H9 (cell line): ENCODE measurements around the gene HERPUD2. TPM values are rescaled to one million over a fixed set of nuclear protein-coding genes. Genes with fewer than 3 reads are reported as not detected.
A peak's percentile ranks its signal among the peaks of the same experiment; 100 is the strongest.

Experiments used
- DNase-seq: peaks from one replicate; pipeline ENCODE4 v3.0.0-alpha.2; 2017
- H2AFZ ChIP-seq: one replicate; pipeline ENCODE4 v1.6.1; 2013; ENCODE audit warnings: mild to moderate bottlenecking, low read length, control low read depth, moderate library complexity
- H2AK5ac ChIP-seq: 2 replicates; pipeline ENCODE4 v1.6.1; 2013; ENCODE audit warnings: low read length, control low read depth, mixed read lengths; ENCODE audit not compliant: insufficient read length
- H2BK120ac ChIP-seq: one replicate; pipeline ENCODE4 v1.6.1; 2013; ENCODE audit warnings: low read depth, mild to moderate bottlenecking, low read length, control low read depth, inconsistent platforms; ENCODE audit not compliant: poor library complexity, severe bottlenecking
- H2BK12ac ChIP-seq: 2 replicates; pipeline ENCODE4 v1.6.1; 2013; ENCODE audit warnings: low read length, control low read depth, mixed read lengths, low read depth; ENCODE audit not compliant: insufficient read length
- H2BK15ac ChIP-seq: 2 replicates; pipeline ENCODE4 v1.6.1; 2013; ENCODE audit warnings: low read depth, low read length, control low read depth
- H2BK20ac ChIP-seq: one replicate; pipeline ENCODE4 v1.6.1; 2013; ENCODE audit warnings: low read depth, mild to moderate bottlenecking, low read length, control low read depth, inconsistent platforms; ENCODE audit not compliant: poor library complexity, severe bottlenecking
- H2BK5ac ChIP-seq: 2 replicates; pipeline ENCODE4 v1.6.1; 2013; ENCODE audit warnings: low read length, control low read depth, mixed read lengths; ENCODE audit not compliant: insufficient read length
- H3K14ac ChIP-seq: 2 replicates; pipeline ENCODE4 v1.6.1; 2013; ENCODE audit warnings: low read length, control low read depth; ENCODE audit not compliant: insufficient read depth
- H3K18ac ChIP-seq: 2 replicates; pipeline ENCODE4 v1.6.1; 2013; ENCODE audit warnings: low read depth, mild to moderate bottlenecking, mixed read lengths, low read length, control low read depth; ENCODE audit not compliant: insufficient read length
- H3K23ac ChIP-seq: 2 replicates; pipeline ENCODE4 v1.6.1; 2013; ENCODE audit warnings: low read length, control low read depth, mixed read lengths, low read depth; ENCODE audit not compliant: insufficient read length
- H3K23me2 ChIP-seq: 2 replicates; pipeline ENCODE4 v1.6.1; 2013; ENCODE audit warnings: low read depth, mild to moderate bottlenecking, mixed read lengths, low read length, control low read depth; ENCODE audit not compliant: insufficient read length, poor library complexity, severe bottlenecking
- H3K27ac ChIP-seq: 2 replicates; pipeline ENCODE4 v1.5.1; 2013; ENCODE audit warnings: low read length, control low read depth, mixed read lengths, low read depth; ENCODE audit not compliant: insufficient read length
- H3K27me3 ChIP-seq: 2 replicates; pipeline ENCODE4 v1.6.1; 2013; ENCODE audit warnings: low read length, control low read depth, inconsistent platforms; ENCODE audit not compliant: insufficient read depth
- H3K4ac ChIP-seq: 2 replicates; pipeline ENCODE4 v1.6.1; 2013; ENCODE audit warnings: low read depth, mild to moderate bottlenecking, control low read depth, inconsistent platforms, low read length, moderate library complexity
- H3K4me1 ChIP-seq: 2 replicates; pipeline ENCODE4 v1.6.1; 2013; ENCODE audit warnings: low read length, control low read depth, inconsistent platforms; ENCODE audit not compliant: insufficient read depth
- H3K4me2 ChIP-seq: 2 replicates; pipeline ENCODE4 v1.6.1; 2013; ENCODE audit warnings: low read length, control low read depth, mixed read lengths; ENCODE audit not compliant: insufficient read length, insufficient read depth
- H3K56ac ChIP-seq: 2 replicates; pipeline ENCODE4 v1.6.1; 2013; ENCODE audit warnings: low read depth, mild to moderate bottlenecking, mixed read lengths, low read length, control low read depth; ENCODE audit not compliant: insufficient read length
- H3K79me1 ChIP-seq: 2 replicates; pipeline ENCODE4 v1.6.1; 2013; ENCODE audit warnings: low read depth, mild to moderate bottlenecking, moderate library complexity, low read length, control low read depth, inconsistent platforms; ENCODE audit not compliant: insufficient read depth, poor library complexity, severe bottlenecking
- H3K79me2 ChIP-seq: 2 replicates; pipeline ENCODE4 v1.6.1; 2013; ENCODE audit warnings: low read length, control low read depth, inconsistent platforms; ENCODE audit not compliant: insufficient read depth
- H3K9ac ChIP-seq: 2 replicates; pipeline ENCODE4 v1.6.1; 2013; ENCODE audit warnings: low read length, control low read depth, mixed read lengths; ENCODE audit not compliant: insufficient read length; ENCODE audit errors: extremely low read depth
- H3K9me3 ChIP-seq: one replicate; pipeline ENCODE4 v1.6.1; 2013; ENCODE audit warnings: low read depth, low read length, inconsistent platforms; ENCODE audit not compliant: control insufficient read depth
- H3T11ph ChIP-seq: one replicate; pipeline ENCODE4 v1.6.1; 2013; ENCODE audit warnings: mild to moderate bottlenecking, low read length, control low read depth, inconsistent platforms
- H4K20me1 ChIP-seq: one replicate; pipeline ENCODE4 v1.6.1; 2013; ENCODE audit not compliant: control insufficient read depth, insufficient read length, insufficient read depth
- H4K5ac ChIP-seq: 2 replicates; pipeline ENCODE4 v1.6.1; 2013; ENCODE audit warnings: low read depth, mild to moderate bottlenecking, mixed read lengths, low read length, control low read depth; ENCODE audit not compliant: insufficient read length
- H4K8ac ChIP-seq: replicated peaks from 2 replicates; pipeline ENCODE4 v1.6.1; 2013; ENCODE audit warnings: low read length, control low read depth, mixed read lengths, low read depth; ENCODE audit not compliant: insufficient read length
- H4K91ac ChIP-seq: 2 replicates; pipeline ENCODE4 v1.6.1; 2013; ENCODE audit warnings: low read depth, mild to moderate bottlenecking, moderate library complexity, mixed read lengths, low read length, control low read depth; ENCODE audit not compliant: insufficient read length
- H3K27ac Mint-ChIP-seq, 3 experiments: 2 replicates in 2 of 3; 3 replicates in 1 of 3; pipeline ENCODE4 v1.8.0; 2020 to 2021; ENCODE audit warnings: mixed read lengths in 3 of 3, mild to moderate bottlenecking in 1 of 3, moderate library complexity in 1 of 3
- H3K27me3 Mint-ChIP-seq: 2 replicates; pipeline ENCODE4 v1.8.0; 2021; ENCODE audit warnings: low read depth, mild to moderate bottlenecking, moderate library complexity, mixed read lengths
- H3K36me3 Mint-ChIP-seq, 3 experiments: 2 replicates in 2 of 3; 3 replicates in 1 of 3; pipeline ENCODE4 v1.8.0; 2020 to 2021; ENCODE audit warnings: low read depth in 3 of 3, mixed read lengths in 3 of 3; ENCODE audit not compliant: insufficient read depth in 1 of 3
- H3K4me1 Mint-ChIP-seq, 2 experiments: 2 replicates each; pipeline ENCODE4 v1.8.0; 2020; ENCODE audit warnings: mixed read lengths in 2 of 2
- H3K4me3 Mint-ChIP-seq, 2 experiments: 2 replicates in 1 of 2; 3 replicates in 1 of 2; pipeline ENCODE4 v1.8.0; 2020 to 2021; ENCODE audit warnings: mild to moderate bottlenecking in 2 of 2, mixed read lengths in 2 of 2, moderate library complexity in 1 of 2
- H3K9me3 Mint-ChIP-seq, 2 experiments: 2 replicates in 1 of 2; 3 replicates in 1 of 2; pipeline ENCODE4 v1.8.0; 2020; ENCODE audit warnings: mild to moderate bottlenecking in 2 of 2, mixed read lengths in 2 of 2, moderate library complexity in 1 of 2
- CTCF ChIP-seq: fragments of 200-600 bp; sonication (generic); conservative IDR thresholded peaks from 3 replicates; pipeline ENCODE4 v1.8.0; 2021; ENCODE audit warnings: antibody characterized with exemption, mild to moderate bottlenecking
- WGBS: extraction: QIAGEN DNeasy Blood & Tissue Kit; methylation state at CpG from one replicate; pipeline ENCODE4 v1.1.7; 2013; ENCODE audit warnings: missing lambda C conversion rate, low lambda C conversion rate, mixed read lengths; ENCODE audit not compliant: insufficient read length; ENCODE audit errors: extremely low coverage; 5-methylcytosine and 5-hydroxymethylcytosine counted together
- total RNA-seq: library from RNA; stranded (reverse); gene quantifications from 2 replicates; pipeline ENCODE4 v1.2.1, GENCODE V29; 2021

The HERPUD2 gene
- total RNA-seq, 1 experiment from 2014 or later: 17.0 TPM

GRCh38 chr7:35734001-35734483, 39.1 kb upstream of the HERPUD2 start:
- Histone ChIP-seq H4K91ac (no peak overlapping the region), H2AFZ (no peak overlapping the region), H3K4me1 (no peaks in the 10 kb centered on the region), H3K56ac (no peak overlapping the region), H3K23me2 (no peaks in the 10 kb centered on the region), H2BK12ac (no peak overlapping the region), H2BK15ac (no peak overlapping the region), H4K8ac (no peak overlapping the region), H3K4ac (no peak overlapping the region), H4K5ac (no peak overlapping the region), H2AK5ac (no peak overlapping the region), H3K4me2 (no peak overlapping the region), H3K27ac (no peak overlapping the region), H3K9me3 (no peaks in the 10 kb centered on the region), H3K9ac (no peak overlapping the region), H2BK20ac (no peak overlapping the region), H3K79me1 (no peaks in the 10 kb centered on the region), H3K18ac (no peak overlapping the region), H4K20me1 (no peaks in the 10 kb centered on the region), H3K79me2 (no peaks in the 10 kb centered on the region), H2BK120ac (no peak overlapping the region), H3K14ac (no peak overlapping the region), H2BK5ac (no peak overlapping the region), H3T11ph (no peak overlapping the region), H3K23ac (no peak overlapping the region), H3K27me3 (no peaks in the 10 kb centered on the region)
- H3K36me3 Mint-ChIP-seq: no peaks in the 10 kb centered on the region
- TF ChIP-seq CTCF: no peak
- peaks cover 15 to 18% of the 10 kb centered on the region in 2 experiments for H3K4me1 Mint-ChIP-seq
- no peaks in the 10 kb centered on the region for H3K27me3 Mint-ChIP-seq
- WGBS: no CpG with 5 or more reads among the region's 5 CpGs
- H3K4me3 Mint-ChIP-seq: no peak overlapping the region
- H3K9me3 Mint-ChIP-seq: no peaks in the 10 kb centered on the region
- peak overlapping the region in 2 of 3 experiments; percentile 4 to 24; a peak in 1 of 7 replicates for H3K27ac Mint-ChIP-seq
- no peak for DNase-seq
